ENCODE measurements around the gene STAMBPL1. TPM values are rescaled to one million over a fixed set of nuclear protein-coding genes. Genes with fewer than 3 reads are reported as not detected.
"Not testable (repeated sequence)": the region's sequence is repeated elsewhere in the genome, so short reads cannot be mapped to it uniquely, and the experiment has no call there.

STAMBPL1 gene
- total RNA-seq: 10 to 100 TPM; 27.8 to 28.4 TPM

GRCh38 chr10:88879534-88880281 lies at the start of gene STAMBPL1:
Gene STAMBPL1 (plus strand): TSS chr10:88880245. CDS start chr10:88901709, 21,464 bp downstream.
- Mint-ChIP-seq H3K36me3 (peaks cover 24% of the 10 kb centered on the region), H3K4me1 (peaks cover 50% of the 10 kb centered on the region), H3K4me3 (peak within 1 kb of the TSS; percentile 95), H3K9me3 (peaks cover 1% of the 10 kb centered on the region), H3K27me3 (peaks cover 4% of the 10 kb centered on the region), H3K27ac (peak within 1 kb of the TSS; percentile 97)
- DNase-seq: peak; percentile 83

GRCh38 chr10:88830643-88831268 lies 49.3 kb upstream of the STAMBPL1 start:
- H3K27me3 Mint-ChIP-seq: no peaks in the 10 kb centered on the region
- H3K36me3 Mint-ChIP-seq: peaks cover 7% of the 10 kb centered on the region
- H3K4me3 Mint-ChIP-seq: no peak overlapping the region
- no peak for DNase-seq
- H3K4me1 Mint-ChIP-seq: peaks cover 43% of the 10 kb centered on the region
- peaks cover 1% of the 10 kb centered on the region for H3K9me3 Mint-ChIP-seq
- H3K27ac Mint-ChIP-seq: no peak overlapping the region

- H3K27ac Mint-ChIP-seq: no peak overlapping the region
- peaks cover 34% of the 10 kb centered on the region for H3K4me1 Mint-ChIP-seq
- H3K36me3 Mint-ChIP-seq: peaks cover 3% of the 10 kb centered on the region
- H3K27me3 Mint-ChIP-seq: no peaks in the 10 kb centered on the region
- DNase-seq: peak; percentile 25
- H3K4me3 Mint-ChIP-seq: no peak overlapping the region
- peaks cover under 1% of the 10 kb centered on the region for H3K9me3 Mint-ChIP-seq
These were observed 48.3 kb upstream of the STAMBPL1 start for GRCh38 chr10:88831709-88832108.

GRCh38 chr10:88832376-88832775 lies 47.7 kb upstream of the STAMBPL1 start:
- Mint-ChIP-seq H3K36me3 (no peaks in the 10 kb centered on the region), H3K27me3 (no peaks in the 10 kb centered on the region), H3K27ac (no peak overlapping the region), H3K4me1 (peaks cover 33% of the 10 kb centered on the region), H3K4me3 (no peak overlapping the region), H3K9me3 (no peaks in the 10 kb centered on the region)
- DNase-seq: no peak

- no peaks in the 10 kb centered on the region for H3K36me3 Mint-ChIP-seq
- no peaks in the 10 kb centered on the region for H3K27me3 Mint-ChIP-seq
- no peak overlapping the region for H3K27ac Mint-ChIP-seq
- H3K4me3 Mint-ChIP-seq: no peak overlapping the region
- no peaks in the 10 kb centered on the region for H3K9me3 Mint-ChIP-seq
- DNase-seq: no peak
- peaks cover 28% of the 10 kb centered on the region for H3K4me1 Mint-ChIP-seq
These were observed 46.9 kb upstream of the STAMBPL1 start for GRCh38 chr10:88833156-88833555.

GRCh38 chr10:88833723-88834122 lies 46.3 kb upstream of the STAMBPL1 start:
- Mint-ChIP-seq H3K9me3 (no peaks in the 10 kb centered on the region), H3K4me3 (no peak overlapping the region), H3K27me3 (no peaks in the 10 kb centered on the region), H3K27ac (no peak overlapping the region), H3K4me1 (peaks cover 22% of the 10 kb centered on the region), H3K36me3 (no peaks in the 10 kb centered on the region)
- DNase-seq: no peak

GRCh38 chr10:88835096-88835909 lies 44.7 kb upstream of the STAMBPL1 start:
- H3K27ac Mint-ChIP-seq: no peak overlapping the region
- no peaks in the 10 kb centered on the region for H3K36me3 Mint-ChIP-seq
- H3K4me1 Mint-ChIP-seq: peaks cover 18% of the 10 kb centered on the region
- H3K27me3 Mint-ChIP-seq: no peaks in the 10 kb centered on the region
- DNase-seq: peak; percentile 80
- no peaks in the 10 kb centered on the region for H3K9me3 Mint-ChIP-seq
- H3K4me3 Mint-ChIP-seq: no peak overlapping the region

GRCh38 chr10:88835910-88836221 lies 44.2 kb upstream of the STAMBPL1 start:
- H3K4me3 Mint-ChIP-seq: no peak overlapping the region
- no peaks in the 10 kb centered on the region for H3K36me3 Mint-ChIP-seq
- H3K27ac Mint-ChIP-seq: no peak overlapping the region
- peaks cover 16% of the 10 kb centered on the region for H3K4me1 Mint-ChIP-seq
- no peaks in the 10 kb centered on the region for H3K9me3 Mint-ChIP-seq
- no peaks in the 10 kb centered on the region for H3K27me3 Mint-ChIP-seq
- no peak for DNase-seq

- not testable (repeated sequence) for H3K4me3 Mint-ChIP-seq, H3K27me3 Mint-ChIP-seq, H3K27ac Mint-ChIP-seq, H3K9me3 Mint-ChIP-seq, H3K36me3 Mint-ChIP-seq, DNase-seq
- H3K4me1 Mint-ChIP-seq: peaks cover 16% of the 10 kb centered on the region
These were observed 42.4 kb upstream of the STAMBPL1 start for GRCh38 chr10:88837632-88838031.

GRCh38 chr10:88838766-88839350 lies 41.2 kb upstream of the STAMBPL1 start:
- H3K27ac Mint-ChIP-seq: no peak overlapping the region
- DNase-seq: no peak
- no peaks in the 10 kb centered on the region for H3K36me3 Mint-ChIP-seq
- H3K4me3 Mint-ChIP-seq: no peak overlapping the region
- peaks cover 3% of the 10 kb centered on the region for H3K27me3 Mint-ChIP-seq
- no peaks in the 10 kb centered on the region for H3K9me3 Mint-ChIP-seq
- peaks cover 16% of the 10 kb centered on the region for H3K4me1 Mint-ChIP-seq

GRCh38 chr10:88840104-88840503 lies 39.9 kb upstream of the STAMBPL1 start:
- Mint-ChIP-seq H3K9me3 (no peaks in the 10 kb centered on the region), H3K36me3 (no peaks in the 10 kb centered on the region), H3K27me3 (peaks cover 6% of the 10 kb centered on the region), H3K4me3 (no peak overlapping the region), H3K27ac (no peak overlapping the region), H3K4me1 (peaks cover 15% of the 10 kb centered on the region)
- no peak for DNase-seq

GRCh38 chr10:88840881-88841280 lies 39.2 kb upstream of the STAMBPL1 start:
- no peak for DNase-seq
- Mint-ChIP-seq H3K4me1 (peaks cover 15% of the 10 kb centered on the region), H3K9me3 (no peaks in the 10 kb centered on the region), H3K4me3 (no peak overlapping the region), H3K36me3 (no peaks in the 10 kb centered on the region), H3K27me3 (peaks cover 6% of the 10 kb centered on the region), H3K27ac (peak overlapping the region; percentile 14)

GRCh38 chr10:88841316-88842111 lies 38.5 kb upstream of the STAMBPL1 start:
- Mint-ChIP-seq H3K4me3 (no peak overlapping the region), H3K9me3 (no peaks in the 10 kb centered on the region), H3K27ac (peak overlapping the region; percentile 47), H3K36me3 (no peaks in the 10 kb centered on the region), H3K4me1 (peaks cover 15% of the 10 kb centered on the region), H3K27me3 (peaks cover 6% of the 10 kb centered on the region)
- DNase-seq: no peak

GRCh38 chr10:88843171-88843570 lies 36.9 kb upstream of the STAMBPL1 start:
- peaks cover 16% of the 10 kb centered on the region for H3K4me1 Mint-ChIP-seq
- no peaks in the 10 kb centered on the region for H3K9me3 Mint-ChIP-seq
- H3K4me3 Mint-ChIP-seq: no peak overlapping the region
- no peak overlapping the region for H3K27ac Mint-ChIP-seq
- no peak for DNase-seq
- H3K27me3 Mint-ChIP-seq: peaks cover 6% of the 10 kb centered on the region
- H3K36me3 Mint-ChIP-seq: no peaks in the 10 kb centered on the region

Measured in activated naive CD8-positive, alpha-beta T cell treated with anti-CD3 and anti-CD28 coated beads for 36 hours (primary cell).